ENCODE data around the gene ADAMTS12.
"Not testable (repeated sequence)": the region's sequence is repeated elsewhere in the genome, so short reads cannot be mapped to it uniquely, and the experiment has no call there.

ADAMTS12 gene

GRCh38 chr5:33549982-33550567 lies 341.7 kb downstream of the ADAMTS12 start:
- DNase-seq, result no peak

GRCh38 chr5:33539790-33540189 lies 352.0 kb downstream of the ADAMTS12 start:
- not testable (repeated sequence) for DNase-seq

GRCh38 chr5:33539212-33539611 lies 352.6 kb downstream of the ADAMTS12 start:
- DNase-seq, result no peak

GRCh38 chr5:33538201-33538600 lies 353.6 kb downstream of the ADAMTS12 start:
- DNase-seq, result no peak

GRCh38 chr5:33537240-33537639 lies 354.6 kb downstream of the ADAMTS12 start:
- DNase-seq, result no peak

GRCh38 chr5:33536802-33537201 lies 355.0 kb downstream of the ADAMTS12 start:
- DNase-seq, result no peak

GRCh38 chr5:33531824-33532223 lies 360.0 kb downstream of the ADAMTS12 start:
- peak in 3 of 58 donors; percentile 6 to 16 (median 12) for DNase-seq

GRCh38 chr5:33531037-33531298 lies 360.8 kb downstream of the ADAMTS12 start:
- no peak for DNase-seq

GRCh38 chr5:33530183-33531036 lies 361.4 kb downstream of the ADAMTS12 start:
- no peak for DNase-seq

- DNase-seq, result no peak
These were observed 364.1 kb downstream of the ADAMTS12 start for GRCh38 chr5:33527696-33528095.

GRCh38 chr5:33526755-33527154 lies 365.0 kb downstream of the ADAMTS12 start:
- no peak for DNase-seq

- DNase-seq, result no peak
These were observed 367.3 kb downstream of the ADAMTS12 start for GRCh38 chr5:33524476-33524875.

- DNase-seq, result no peak
These were observed 368.5 kb downstream of the ADAMTS12 start for GRCh38 chr5:33523208-33523771.

- DNase-seq, result no peak
These were observed 375.4 kb downstream of the ADAMTS12 start for GRCh38 chr5:33516421-33516820.

GRCh38 chr5:33515366-33515765 lies 376.4 kb downstream of the ADAMTS12 start:
- DNase-seq, result not testable (repeated sequence)

- no peak for DNase-seq
These were observed 378.2 kb downstream of the ADAMTS12 start for GRCh38 chr5:33513462-33514185.

GRCh38 chr5:33509036-33509435 lies 382.8 kb downstream of the ADAMTS12 start:
- DNase-seq, result no peak

- no peak for DNase-seq
These were observed 384.4 kb downstream of the ADAMTS12 start for GRCh38 chr5:33507426-33507825.

GRCh38 chr5:33504570-33504969 lies 387.2 kb downstream of the ADAMTS12 start:
- DNase-seq, result no peak

GRCh38 chr5:33501899-33502298 lies 389.9 kb downstream of the ADAMTS12 start:
- DNase-seq, result no peak

- DNase-seq, result no peak
These were observed 390.5 kb downstream of the ADAMTS12 start for GRCh38 chr5:33501260-33501659.

- DNase-seq, result no peak
These were observed 397.3 kb downstream of the ADAMTS12 start for GRCh38 chr5:33494466-33494865.

Measured in anterior cingulate cortex (tissue), 58 donors.